ENCODE results near the gene HYAL1. TPM values are rescaled to one million over a fixed set of nuclear protein-coding genes. Genes with fewer than 3 reads are reported as not detected.
A peak's percentile ranks its signal among the peaks of the same experiment; 100 is the strongest.
"Not testable (repeated sequence)": the region's sequence is repeated elsewhere in the genome, so short reads cannot be mapped to it uniquely, and the experiment has no call there.

HYAL1 gene
- polyA plus RNA-seq, 10 donors, result 1.0 to 3.6 (median 2.0) TPM

- DNase-seq, result no peak
Measured at GRCh38 chr3:50294492-50295403, 8.6 kb downstream of the HYAL1 start.

DNA sequence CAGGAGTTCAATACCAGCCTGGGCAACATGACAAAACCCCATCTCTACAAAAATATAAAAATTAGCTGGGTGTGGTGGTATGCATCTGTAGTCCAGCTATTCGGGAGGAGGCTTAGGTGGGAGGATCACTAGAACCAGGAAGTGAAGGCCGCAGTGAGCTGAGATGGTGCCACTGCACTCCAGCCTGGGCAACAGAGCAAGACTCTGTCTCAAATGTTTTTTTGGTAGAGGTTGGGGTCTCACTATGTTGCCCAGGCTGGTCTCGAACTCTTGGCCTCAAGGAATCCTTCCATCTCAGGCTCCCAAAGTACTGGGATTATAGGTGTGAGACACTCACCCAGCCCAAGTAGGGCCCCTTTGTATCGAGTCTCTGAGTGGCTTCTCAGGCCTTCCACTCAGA lies 9.3 kb downstream of the HYAL1 start:
- DNase-seq, result no peak

GRCh38 chr3:50293079-50293801 lies 10.1 kb downstream of the HYAL1 start:
- DNase-seq, result no peak

DNA sequence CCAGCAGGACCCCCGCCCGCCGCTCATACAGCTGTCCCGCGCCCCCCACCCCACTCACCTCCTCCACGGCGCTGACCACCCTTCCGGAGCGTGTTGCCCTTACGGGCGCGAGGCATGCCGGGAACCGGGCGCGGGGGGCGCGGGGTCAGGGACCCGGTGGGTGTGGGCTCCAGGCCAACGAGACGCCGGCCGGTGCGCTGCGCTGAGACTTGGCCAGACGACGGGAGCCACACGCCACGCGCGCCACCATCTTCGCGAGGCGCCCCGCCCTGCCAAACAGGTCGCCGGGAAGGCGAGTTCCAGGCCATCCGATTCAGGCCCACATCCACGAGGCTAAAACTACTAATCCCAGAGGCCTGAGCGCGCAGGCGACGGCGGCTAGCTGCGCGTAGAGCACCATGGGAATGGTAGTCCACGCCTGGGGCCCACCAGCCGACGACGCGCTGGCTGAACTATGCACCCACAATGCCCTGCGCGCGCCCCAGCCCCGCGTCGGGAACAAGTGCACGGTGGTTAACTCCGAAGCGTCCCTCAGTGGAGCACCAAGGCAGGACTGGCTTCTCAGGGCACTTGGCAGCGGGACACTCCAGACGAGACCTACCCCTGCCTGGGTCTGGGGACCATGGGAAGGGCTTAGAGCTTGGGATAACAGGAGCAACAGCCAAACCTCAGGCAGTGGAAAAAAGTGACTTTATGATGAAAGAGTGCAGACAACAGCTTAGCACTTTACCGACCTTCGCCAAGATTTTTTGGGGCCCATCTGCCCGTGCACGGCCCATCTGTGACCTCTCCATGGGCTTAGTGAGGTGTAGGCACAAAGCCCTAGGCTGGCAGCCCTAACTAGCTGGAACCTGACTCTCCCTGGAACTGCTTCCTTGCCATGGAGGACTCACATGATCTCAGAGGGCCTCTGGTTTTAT lies 11.0 kb downstream of the HYAL1 start, which contains the start of gene IFRD2:
TSS of gene IFRD2 (minus strand) at position 271 of the 920 bp plus-strand sequence. CDS start at position 116, 155 bp downstream.
- peak; percentile 97 to 99 (median 98) for DNase-seq

DNA sequence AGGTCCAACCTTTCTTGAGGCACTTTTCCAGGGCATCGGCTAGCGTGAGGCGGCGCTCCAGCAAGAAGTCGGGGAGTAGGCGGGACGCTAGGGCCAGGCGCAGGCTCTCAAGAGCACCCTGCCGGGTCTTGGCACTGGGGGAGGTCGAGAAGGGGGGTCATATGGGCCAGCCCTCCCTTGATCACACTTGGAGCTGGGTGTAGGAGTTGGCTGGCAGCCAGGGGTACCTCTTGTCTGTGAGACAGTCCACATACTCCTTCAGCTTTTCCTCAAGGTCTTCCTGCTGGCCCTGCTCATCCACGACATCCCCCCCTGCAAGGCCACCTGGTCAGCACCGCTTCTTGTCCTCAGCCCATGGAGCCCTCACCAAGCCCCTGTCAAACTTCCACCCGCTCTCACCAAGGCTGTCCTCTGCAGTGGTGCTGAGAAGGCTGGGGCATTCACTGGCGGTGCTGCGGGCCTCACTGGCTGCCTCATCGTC lies 13.2 kb downstream of the HYAL1 start:
- no peak for DNase-seq

DNA sequence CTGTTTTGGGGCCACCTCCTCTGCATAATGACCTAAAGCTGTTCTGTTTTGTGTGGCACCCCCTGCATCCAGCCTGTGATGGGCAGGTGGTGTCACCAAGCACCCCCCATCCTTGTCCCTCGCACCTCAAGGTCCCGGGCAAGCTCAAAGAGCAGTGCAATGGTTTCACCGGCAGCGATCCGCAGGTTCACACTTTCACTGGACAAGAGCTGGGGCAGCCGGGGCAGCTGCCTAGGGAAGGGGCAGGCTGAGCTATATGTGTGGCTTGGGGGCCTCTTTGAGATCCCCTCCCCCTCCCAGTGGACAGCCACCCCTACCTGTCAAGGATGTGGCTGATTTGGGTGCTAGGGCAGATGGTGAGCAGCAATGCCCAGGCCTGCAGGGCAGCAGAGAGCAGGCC lies 14.2 kb downstream of the HYAL1 start:
- no peak for DNase-seq

DNA sequence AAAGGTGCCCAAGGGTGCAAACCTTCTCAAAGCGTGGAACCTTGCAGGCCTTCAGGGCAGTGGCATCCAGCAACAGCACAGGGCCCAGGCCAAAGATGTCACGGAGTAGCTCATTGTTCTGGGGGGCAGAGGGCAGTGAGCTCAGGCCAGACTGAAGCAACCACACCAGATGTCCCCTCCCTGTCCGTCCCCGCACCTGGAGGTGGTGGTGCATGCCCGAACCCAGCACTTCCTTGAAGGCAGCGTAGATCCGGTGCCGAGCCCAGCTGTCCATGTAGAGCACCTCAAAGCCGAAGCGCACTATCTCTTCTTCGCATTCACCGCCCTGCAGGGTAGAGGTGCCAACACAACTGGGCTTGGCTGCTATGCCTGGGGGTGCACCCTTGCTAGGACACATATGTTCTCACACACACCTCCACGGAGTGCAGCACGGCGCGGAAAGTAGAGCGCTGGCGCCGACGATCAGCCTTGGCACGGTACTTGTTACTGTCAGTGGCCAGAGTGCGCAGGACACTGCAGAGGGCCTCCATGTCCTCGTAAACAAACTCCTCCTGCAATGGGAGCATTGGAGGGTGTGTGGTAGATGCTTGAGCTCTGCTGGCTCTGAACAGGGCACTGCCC lies 14.9 kb downstream of the HYAL1 start:
- no peak for DNase-seq

DNA sequence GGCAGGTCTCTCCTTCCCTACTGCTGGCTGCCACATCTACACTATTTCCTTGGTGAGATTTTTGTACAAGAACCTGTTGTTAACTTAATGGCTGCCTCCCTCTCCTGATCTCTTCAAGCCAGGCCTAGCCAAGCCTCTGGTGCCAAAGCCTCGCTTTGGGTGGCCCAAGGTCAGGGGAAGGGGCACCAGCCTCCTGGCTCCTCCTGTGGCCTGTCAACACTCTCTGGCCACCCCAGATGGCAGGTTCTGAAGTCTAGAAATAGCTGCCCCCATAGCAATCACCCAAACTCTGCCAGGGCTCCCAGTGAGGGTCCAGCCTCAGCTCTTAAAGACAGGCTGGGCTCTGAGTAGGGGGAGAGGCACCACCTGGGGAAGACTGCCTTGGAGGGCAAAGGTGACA lies 16.1 kb downstream of the HYAL1 start:
- DNase-seq, result no peak

- no peak for DNase-seq
Measured at GRCh38 chr3:50286322-50287227, 16.8 kb downstream of the HYAL1 start.

GRCh38 chr3:50284121-50284520 lies 19.3 kb downstream of the HYAL1 start:
- DNase-seq, result not testable (repeated sequence)

DNA sequence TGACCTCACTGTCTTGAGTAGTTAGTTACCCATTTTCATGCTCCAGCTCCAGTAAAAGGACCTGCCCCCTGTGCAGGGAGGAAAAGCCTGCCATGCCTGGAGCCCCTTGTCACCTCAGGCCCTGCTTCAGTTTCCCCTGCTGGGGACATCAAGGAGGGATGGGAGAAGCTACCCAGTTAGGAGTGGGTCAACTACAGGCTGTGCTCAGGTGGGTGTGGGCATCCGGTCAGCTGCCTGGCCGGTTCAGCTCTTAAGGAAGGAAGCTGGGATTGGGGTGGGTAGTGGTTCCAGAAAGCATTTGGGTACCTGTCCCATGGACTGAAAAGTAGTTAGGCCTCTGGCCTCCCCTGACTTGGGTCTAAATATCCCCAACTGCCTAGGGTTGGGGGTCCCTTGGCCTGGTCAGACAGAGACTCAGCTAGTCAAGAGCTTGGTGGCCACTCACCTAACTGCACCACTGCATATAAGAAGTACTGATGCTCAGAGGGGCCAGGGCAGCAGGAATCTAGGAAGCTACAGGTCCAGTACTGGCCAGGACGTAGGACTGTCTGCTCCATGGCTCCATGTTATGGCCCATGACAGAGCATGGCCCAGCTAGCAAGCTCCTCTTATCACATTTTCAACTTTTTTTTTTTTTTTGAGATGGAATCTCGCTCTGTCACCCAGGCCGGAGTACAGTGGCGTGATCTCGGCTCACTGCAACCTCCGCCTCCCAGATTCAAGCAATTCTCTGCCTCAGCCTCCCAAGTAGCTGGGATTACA lies 23.9 kb downstream of the HYAL1 start:
- DNase-seq, result no peak

DNA sequence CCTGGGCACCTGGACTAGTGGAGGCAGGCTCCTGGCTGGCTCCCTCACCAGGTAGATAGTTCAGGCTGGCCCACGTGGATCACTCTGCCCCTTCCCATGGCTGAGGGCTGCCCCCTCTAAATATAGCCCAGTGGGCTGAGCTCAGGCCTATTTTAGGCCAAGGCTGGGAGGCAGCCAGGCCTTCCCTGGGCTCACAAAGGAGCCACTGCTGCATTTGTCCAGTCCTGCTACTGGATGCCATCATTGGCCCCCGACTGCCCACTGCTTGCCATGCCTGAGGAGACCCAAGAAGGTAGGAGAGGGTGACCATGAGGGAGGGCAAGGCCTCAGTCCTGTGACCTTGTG lies 24.5 kb downstream of the HYAL1 start, which contains the start of gene LSMEM2:
TSS of gene LSMEM2 (plus strand) at position 208 of the 345 bp plus-strand sequence. CDS start at position 235, 27 bp downstream.
- peak in 1 of 3 donors; percentile 44 for DNase-seq

GRCh38 chr3:50278123-50278879 lies 25.1 kb downstream of the HYAL1 start:
- DNase-seq, result no peak

DNA sequence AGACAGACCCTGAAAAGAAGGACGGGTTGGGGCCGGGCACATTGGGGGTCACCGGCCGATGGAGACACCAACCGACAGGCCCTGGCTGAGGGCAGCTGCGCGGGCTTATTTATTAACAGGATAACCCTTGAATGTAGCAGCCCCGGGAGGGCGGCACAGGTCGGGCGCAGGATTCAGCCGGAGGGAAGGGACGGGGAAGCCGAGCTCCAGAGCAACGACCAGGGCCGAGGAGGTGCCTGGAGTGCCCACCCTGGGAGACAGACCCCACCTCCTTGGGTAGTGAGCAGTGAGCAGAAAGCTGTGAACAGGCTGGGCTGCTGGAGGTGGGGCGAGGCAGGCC lies 26.6 kb downstream of the HYAL1 start:
- DNase-seq, result no peak

DNA sequence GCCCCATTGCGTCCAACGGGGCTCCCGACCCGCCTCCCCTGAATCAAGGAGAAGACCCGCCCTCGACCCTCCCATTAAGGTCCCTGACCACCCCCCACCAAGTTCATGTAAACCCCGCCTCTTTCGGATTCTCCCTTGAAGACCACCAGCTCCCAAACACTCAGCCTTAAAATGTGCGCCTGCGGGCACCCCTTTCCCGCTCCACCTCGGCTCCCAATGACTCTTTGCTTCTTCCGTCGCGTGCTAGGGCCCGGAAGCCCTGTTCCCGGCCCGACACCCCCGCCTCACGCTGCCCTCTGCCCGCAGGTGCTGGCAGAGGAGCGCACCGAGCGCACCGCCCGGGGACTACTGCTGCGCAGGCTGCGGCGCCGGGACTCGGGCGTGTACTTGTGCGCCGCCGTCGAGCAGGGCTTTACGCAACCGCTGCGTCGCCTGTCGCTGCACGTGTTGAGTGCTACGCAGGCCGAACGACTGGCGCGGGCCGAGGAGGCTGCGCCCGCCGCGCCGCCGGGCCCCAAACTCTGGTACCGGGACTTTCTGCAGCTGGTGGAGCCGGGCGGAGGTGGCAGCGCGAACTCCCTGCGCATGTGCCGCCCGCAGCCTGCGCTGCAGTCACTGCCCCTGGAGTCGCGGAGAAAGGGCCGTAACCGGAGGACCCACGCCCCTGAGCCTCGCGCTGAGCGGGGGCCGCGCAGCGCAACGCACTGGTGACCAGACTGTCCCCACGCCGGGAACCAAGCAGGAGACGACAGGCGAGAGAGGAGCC lies 27.2 kb downstream of the HYAL1 start:
- DNase-seq, result peak in 1 of 3 donors; percentile 39

GRCh38 chr3:50275141-50275995 lies 28.0 kb downstream of the HYAL1 start:
- peak in 1 of 3 donors; percentile 33 for DNase-seq

All from muscle of back (tissue), 11 donors.